ENCODE measurements around the gene TOLLIP.
A peak's percentile ranks its signal among the peaks of the same experiment; 100 is the strongest.
"Not testable (repeated sequence)": the region's sequence is repeated elsewhere in the genome, so short reads cannot be mapped to it uniquely, and the experiment has no call there.

TOLLIP gene

DNA sequence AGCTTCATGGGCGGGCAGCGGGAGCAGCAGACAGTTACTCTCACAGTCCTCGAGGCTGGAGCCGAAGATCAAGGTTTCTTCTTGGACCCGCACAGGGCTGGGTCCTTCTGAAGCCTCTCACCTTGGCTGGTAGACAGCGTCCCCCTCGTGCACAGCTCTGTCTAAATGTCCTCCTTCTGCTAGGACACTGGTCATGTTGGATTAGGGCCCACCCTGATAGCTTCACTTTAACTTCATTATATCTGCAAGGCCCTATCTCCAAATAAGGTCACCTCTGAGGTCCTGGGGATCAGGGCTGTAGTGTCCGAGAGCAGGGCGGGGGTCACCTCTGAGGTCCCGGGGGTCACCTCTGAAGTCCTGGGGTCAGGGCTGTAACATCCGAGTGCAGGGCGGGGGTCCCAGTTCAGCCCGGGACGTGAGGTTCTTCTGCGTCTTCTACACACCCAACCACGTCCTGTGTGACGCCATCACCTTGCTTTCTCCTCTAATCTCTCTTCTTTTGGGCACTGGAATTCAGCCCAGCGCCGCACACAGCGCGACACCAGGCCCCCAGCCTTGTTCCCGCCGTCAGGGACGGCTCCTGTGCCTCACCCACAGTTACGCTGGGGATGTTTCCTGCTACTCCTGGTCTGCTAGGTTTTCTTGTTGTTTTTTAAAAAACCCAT, 34.1 kb upstream of the TOLLIP start:
- no peak for DNase-seq

DNA sequence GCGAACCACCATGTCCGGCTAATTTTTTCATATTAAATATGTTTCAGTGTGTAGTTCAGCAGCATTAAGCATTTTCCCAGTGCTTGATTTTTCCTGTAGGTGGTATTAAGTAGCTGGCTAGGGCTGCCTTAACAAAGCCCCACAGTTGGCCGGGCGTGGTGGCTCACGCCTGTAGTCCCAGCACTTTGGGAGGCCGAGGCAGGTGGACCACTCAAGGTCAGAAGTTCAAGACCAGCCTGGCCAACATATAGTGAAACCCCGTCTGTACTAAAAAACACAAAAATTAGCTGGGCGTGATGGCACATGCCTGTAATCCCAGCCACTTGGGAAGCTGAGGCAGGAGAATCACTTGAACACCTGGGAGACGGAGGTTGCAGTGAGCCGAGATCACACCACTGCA, 33.5 kb upstream of the TOLLIP start:
- no peak for DNase-seq

DNA sequence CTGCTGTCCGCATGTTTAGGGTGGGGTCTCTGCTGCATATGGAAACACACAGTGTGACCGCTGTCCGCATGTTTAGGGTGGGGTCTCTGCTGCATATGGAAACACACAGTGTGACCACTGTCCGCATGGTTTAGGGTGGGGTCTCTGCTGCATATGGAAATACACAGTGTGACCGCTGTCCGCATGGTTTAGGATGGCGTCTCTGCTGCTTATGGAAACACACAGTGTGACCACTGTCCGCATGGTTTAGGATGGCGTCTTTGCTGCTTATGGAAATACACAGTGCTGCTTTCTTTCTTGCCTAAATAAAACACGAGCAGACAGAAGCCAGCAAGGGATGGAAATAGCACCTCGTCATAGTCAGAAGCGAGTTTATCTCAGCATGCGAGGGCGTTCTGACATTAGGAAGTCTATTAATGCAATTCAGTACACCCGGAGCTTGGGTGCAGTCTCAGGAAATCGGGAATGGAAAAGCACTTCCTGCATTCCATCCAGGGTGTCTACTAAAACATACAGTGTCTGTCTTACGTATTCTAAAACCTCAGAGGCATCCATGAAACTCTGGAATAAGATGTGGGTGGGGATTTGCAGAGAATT, 32.6 kb upstream of the TOLLIP start:
- DNase-seq, result no peak

DNA sequence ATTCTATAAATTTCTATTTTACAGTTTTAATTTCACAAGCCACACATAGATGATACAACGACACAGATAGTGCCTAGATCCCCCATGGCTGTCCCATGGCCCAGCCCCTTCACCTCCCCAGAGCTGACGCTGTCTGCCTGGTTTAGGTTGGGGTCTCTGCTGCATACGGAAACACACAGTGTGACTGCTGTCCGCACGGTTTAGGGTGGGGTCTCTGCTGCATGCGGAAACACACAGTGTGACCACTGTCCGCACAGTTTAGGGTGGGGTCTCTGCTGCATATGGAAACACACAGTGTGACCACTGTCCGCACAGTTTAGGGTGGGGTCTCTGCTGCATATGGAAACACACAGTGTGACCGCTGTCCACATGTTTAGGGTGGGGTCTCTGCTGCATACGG, 31.8 kb upstream of the TOLLIP start:
- DNase-seq, result not testable (repeated sequence)

DNA sequence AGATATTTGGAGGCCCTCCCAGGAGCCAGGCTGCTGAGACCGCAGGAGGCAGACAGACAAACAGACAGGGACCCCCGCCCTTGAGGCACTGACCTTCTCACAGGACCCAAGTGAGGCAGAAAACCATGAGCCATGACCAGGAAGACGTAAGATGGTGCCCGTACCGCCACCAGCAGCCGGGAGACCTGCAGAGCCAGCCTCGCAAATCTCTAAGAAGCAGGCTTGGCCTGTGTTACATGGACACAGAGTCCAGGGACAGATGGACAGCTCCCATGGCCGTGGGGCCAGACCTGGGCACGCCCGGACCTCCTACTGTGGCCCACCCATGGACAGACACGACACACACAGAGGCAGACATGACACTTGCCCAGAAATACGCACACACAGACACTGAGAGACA, 30.7 kb upstream of the TOLLIP start:
- DNase-seq, result no peak

DNA sequence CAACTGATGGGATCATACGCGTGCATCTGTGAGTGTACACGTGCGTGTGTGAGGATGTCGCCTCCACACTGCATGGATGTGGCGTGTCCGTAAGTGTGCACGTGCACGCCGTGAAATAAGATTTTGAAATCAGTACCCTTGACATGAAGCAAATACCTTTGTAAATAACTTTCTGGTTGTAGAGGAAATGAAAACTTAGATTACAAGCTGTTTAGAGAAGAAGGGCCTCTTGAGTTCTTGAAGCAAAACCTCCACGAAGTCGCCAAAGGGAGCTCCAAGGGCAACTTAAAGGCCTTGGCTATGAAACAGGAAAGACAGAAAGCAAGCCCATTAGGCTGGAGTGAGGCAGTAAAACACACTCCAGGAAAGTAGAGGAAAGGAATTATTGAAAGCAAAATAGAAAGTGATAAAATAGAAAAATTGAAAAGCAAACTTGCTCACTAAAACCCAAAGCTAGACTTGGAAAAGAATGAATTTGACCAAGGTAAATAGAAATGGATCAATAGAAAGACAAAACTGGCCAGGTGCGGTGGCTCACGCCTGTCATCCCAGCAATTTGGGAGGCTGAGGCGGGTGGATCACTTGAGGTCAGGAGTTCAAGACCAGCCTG, 29.7 kb upstream of the TOLLIP start:
- peak; percentile 7 for DNase-seq

DNA sequence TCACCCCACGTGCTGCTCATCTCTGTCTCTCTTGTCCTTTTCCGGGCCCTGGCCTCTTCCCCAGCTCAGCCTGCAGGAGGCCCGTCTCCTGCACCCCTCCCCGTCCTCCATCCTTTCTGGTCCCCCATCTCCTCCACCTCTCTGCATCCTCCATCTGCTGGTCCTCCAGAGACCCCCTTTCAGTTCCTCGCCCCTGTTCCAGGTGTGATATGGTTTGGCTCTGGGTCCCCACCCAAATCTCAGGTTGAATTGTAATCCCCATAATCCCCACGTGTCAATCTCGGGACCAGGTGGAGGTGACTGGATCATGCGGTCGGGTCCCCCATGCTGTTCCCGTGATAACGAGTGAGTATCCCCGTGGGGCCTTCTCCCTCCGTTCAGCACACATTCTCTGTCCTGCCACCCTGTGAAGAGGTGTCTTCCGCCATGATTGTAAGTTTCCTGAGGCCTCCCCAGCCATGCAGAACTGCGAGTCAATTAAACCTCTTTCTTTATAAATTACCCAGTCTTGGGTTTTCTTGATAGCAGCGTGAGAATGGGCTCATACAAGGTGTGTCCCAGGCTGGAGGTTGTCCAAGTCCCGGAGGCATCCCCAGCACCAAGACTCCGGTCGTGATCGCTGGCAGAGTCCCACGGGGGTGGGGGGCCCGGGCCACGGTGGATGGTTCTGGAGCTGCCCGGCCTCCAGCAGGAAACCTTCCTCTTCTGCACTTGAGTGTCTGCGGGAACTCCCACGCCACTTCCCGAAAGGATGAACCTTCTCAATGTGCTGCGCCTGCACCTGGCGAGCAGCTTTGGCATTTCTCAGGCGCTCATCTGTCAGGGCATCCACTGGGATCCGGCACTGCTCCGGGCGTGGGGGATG, 29.0 kb upstream of the TOLLIP start:
- DNase-seq, result peak; percentile 39

DNA sequence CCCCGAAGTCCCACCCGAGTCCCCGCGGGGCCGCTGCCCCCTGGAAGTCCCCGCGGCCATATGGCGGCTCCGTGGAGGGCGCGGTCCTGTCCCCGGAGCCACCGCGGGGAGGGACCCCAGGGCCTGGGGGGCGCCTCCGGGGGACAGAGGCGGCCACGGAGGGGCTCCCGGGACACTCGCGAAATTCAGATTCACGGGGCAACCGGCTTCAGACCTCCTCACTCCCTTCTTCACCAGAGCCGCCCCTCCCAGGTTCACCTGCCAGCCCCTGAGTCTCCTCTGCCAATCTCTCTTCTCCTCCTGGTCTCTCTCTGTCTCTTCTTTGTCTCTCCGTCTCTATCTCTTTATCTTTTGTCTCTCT, 28.2 kb upstream of the TOLLIP start:
- peak; percentile 8 for DNase-seq

DNA sequence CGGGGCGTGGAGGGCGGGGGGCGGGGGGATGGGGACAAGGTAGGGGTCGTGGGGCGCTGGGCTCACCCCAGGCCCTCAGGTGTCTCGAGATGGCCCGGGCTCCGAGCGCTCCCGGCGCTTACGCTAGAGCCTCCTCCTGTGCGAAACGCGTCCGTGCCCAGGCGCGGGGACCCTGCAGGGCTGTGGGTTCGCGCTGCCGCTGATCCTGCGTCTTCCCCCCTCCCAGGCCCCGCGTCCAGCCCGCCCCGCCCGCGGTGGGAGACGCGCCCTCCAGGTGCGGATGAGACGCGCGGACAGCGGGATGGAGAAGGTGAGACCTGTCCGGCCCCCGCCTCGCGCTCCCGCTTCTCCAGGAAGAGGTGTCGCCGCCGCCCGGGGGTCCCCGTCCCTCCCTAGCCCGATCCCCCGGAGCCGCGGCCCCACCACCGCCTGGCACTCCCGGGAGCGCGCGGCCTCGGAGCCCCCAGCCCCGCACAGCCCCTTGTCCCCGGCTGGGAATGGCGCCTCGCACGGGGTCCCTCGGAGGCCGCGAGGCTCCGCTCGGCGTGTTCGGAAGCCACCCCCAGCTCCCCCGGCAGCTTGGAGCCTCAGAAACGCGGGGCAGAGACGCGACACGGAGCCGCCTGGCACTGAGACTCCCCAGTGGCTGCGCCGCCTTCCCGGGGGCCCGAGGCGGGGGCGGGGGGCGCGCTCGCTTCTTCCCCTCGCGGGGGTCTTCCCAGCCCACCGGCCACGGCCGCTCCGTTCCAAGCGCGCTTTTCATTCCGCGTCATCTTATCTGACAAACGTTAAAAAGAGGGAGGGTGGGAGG, 27.6 kb upstream of the TOLLIP start:
- DNase-seq, result peak; percentile 53

DNA sequence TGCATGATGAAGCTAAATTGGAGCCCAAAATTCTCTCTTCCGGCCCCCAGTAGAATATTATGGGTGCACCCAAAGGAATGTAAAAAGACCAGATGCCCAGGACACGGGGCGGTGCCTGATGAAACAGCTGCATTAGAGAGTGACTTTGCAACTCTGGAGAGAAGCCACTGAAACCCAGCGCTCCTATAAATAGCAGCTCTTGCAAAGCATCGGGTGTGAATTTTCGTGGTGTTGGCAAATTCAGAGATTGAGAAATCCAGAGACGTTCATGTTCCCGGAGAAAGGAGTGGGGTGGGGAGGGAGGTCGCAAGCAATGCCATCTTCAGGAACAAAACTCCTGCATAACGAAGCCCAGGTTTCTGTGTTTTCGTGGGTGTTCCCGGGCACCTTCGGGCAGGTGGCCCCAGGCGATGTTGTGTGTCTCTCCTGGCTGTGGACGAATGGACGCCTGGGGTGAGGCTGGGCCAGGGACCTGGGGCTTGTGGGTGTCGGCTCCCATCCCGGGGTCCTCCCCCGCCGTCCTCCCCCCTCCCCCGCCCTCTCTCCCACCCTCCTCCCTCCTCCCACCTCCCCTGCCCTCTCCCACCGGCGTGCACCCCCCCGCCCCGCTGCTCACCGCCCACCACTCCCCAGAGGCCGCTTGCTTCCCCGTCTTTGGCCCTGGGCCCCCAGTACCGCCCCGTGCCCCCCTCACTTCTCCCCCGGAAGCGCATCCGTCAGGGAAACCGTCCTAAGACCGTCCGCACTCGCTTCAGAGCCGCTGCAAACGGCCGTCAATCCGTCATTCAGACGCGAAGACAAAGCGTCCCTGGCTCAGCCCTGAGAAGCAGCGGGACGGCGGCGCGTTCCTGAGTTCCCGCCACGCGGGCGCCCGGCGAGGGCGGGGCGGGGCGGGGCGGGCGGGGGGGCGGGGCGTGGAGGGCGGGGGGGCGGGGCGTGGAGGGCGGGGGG, 26.7 kb upstream of the TOLLIP start:
- peak; percentile 62 for DNase-seq

DNA sequence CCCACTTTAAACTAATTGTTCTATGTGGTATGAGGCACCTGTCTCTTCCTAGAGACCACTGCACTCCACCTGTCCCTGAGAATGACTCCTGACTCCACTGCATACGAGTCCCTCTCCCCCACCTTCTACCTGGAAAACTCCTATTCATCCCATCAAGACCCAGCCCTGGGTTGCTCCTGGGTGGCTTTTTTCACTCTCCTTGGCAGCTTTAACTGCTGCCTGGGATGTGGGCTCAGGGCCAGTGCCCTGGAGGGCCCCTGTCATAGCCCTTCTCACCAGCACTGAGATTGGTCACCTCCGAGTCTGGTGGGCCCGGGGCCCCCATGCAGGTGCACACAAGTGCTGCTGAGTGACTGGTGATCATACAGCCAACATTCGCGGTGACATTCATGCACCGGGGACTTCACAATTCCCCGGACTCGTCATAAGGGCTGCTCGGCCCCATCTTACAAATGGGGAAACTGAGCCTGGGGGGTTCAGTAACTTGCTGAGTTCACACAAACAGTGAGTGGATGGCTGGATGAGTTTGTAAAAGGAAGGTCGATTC, 25.9 kb upstream of the TOLLIP start:
- DNase-seq, result no peak

DNA sequence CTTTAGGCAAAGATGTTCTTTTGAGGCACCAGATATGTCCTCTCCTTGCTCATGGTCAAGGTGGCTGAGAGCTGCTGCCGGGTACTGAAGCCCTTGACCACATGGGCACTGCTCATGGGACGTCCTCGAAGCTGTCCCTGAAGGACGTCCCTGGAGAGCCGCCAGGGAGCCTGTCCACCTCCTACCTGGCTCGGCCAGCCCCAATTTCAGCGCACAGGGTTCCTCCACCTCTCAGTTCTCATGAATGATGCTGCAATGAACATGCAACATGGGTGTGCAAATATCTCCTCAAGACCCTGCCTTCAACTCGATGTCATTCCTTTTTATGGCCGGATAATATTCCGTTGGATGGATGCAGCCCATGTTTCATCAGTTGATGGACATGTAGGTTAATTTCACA, 24.4 kb upstream of the TOLLIP start:
- no peak for DNase-seq

DNA sequence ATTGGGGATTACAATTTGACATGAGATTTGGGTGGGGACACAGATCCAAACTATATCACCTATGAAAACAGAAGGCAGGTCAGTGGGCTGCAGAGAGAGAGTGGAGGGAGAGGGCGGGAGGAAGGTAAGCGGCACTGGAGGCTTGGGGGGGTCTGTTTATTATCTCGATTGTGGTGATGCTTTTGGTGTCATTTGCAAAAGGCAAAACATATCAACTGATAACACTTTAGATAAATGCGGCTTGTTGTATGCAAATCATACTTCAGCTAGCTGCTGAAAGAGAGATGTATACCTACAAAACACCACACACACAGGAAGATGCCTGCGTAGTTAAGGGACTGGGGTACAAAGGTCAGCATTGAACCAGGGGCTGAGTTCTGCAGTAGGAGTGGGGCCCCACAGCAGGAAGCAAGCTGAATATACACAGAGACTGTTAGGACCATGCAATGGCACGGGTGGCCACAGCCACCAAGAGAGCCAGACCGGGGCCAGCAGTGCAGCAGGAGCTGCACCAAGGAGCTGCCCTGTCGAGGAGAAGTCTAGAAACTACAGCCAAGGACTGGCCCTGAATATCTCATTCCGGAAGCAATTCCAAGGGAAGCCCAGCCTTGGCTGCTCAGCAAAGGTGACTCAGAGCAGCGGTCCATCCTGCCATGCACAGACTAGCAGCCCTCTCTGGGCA, 23.8 kb upstream of the TOLLIP start:
- no peak for DNase-seq

DNA sequence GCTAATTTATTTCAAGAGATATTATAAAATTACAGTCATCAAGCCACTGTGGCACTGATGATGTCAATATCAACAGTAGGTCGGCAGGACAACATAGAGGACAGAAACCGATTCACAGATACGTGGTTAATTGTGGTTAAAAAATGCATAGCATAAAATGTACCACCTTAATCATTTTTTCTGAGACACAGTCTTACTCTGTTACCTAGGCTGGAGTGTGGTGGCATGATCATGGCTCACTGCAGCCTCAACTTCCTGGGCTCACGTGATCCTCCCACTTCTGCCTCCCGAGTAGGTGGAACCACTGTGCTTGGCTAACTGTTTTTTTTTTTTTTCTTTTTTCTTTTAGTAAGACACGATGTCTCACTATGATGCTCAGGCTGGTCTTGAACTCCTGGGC, 21.0 kb upstream of the TOLLIP start:
- DNase-seq, result no peak

DNA sequence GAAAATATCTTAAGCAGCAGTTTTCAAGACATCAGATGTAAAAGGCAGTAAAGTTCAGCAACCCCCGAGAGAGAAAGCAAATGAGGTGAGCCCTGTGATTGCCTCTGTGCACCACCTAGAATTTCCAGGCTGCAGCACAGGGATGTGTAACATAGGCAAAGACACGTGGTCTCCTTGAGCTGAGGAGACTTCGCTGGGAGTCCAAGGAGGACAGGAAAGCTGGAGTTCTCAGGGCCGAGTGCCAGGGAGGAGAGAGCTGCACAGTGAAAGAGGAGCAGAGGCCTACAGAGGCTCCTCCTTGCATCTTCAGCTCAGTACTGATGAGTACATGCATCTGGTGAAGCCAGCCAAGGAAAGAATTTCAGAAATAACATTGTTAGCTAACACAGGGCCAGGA, 17.6 kb upstream of the TOLLIP start:
- DNase-seq, result no peak

DNA sequence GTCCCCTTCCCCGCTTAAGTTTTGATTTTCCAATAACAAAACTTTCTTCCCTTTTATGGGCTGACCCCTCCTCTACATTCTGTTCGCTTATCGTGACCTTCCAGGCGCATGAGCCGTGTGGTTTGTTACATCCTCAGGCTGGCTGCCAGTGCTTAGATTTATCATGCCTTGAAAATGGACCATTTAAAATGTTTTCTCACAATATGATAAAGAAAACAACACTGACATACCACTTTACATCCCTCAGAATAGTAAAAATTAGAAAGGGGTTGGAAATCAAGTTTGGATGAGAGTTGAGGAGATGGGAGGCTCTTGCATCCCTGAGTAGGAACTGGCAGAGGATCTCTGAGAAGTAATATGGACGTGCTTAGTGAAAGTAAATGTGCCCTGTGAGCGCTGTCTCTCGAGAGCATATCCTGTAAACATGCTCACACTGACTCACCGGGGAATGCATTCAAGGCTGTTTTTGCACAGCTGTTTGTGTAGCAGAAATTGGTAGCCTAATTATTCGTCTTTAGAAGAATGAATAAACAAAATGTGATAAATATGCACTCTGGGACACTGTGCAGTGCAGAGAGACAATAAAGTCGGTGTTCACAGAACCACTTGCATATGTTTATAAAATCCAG, 17.1 kb upstream of the TOLLIP start:
- DNase-seq, result no peak

DNA sequence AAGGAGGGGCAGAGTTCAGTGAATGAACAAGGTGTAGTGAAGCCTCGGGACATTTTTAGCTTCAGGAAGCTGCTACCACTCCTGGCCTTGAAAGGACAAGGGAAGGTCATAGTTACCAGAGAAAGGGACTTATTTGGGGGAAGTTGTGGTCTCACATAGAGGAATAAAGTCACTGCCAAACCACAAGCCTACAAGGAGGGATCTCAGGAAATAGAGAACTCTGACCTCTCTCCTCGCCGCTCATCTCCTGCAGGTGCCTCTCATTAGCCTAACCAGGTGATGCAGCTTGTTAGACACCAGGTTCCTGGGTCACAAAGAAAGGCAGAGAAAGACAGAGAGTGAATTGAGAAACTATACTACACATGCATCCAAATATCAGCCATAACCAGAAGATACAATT, 14.3 kb upstream of the TOLLIP start:
- DNase-seq, result no peak

DNA sequence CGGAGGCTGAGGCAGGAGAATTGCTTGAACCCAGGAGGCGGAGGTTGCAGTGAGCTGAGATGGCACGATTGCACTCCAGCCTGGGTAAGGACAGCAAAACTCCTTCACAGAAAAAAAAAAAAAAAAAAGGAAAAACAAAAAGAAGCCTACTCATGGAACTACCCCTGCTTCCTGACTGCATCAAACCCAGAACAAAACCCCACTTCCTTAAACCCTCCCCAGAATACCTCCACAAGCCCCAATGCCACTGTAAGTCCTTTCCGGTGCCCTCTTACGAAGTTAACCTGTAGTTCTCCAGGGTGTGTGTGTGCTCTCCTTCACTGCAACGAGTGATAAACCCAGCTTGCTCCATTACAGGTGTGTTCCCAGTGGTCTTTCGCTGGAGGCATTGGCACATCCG, 8.6 kb upstream of the TOLLIP start:
- DNase-seq, result no peak

DNA sequence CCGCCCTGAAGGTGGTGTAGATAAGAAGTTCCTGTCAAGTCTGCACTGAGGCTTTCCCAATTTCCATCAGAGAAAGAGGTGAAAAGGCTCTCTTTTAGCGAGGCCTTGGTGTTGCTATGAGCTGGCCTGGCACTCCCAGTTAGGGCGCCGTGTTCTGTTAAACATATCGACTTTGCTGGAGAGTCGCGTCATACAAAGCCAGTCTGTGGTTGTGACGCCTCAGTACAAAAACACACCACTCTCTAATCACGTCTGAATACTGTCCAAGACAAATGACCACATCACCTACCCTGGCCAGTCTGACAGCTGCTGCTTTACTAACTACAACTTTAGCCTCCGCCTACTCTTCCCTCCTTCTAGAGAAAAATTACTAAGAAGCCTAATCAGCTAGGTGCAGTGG, 8.0 kb upstream of the TOLLIP start:
- DNase-seq, result no peak

DNA sequence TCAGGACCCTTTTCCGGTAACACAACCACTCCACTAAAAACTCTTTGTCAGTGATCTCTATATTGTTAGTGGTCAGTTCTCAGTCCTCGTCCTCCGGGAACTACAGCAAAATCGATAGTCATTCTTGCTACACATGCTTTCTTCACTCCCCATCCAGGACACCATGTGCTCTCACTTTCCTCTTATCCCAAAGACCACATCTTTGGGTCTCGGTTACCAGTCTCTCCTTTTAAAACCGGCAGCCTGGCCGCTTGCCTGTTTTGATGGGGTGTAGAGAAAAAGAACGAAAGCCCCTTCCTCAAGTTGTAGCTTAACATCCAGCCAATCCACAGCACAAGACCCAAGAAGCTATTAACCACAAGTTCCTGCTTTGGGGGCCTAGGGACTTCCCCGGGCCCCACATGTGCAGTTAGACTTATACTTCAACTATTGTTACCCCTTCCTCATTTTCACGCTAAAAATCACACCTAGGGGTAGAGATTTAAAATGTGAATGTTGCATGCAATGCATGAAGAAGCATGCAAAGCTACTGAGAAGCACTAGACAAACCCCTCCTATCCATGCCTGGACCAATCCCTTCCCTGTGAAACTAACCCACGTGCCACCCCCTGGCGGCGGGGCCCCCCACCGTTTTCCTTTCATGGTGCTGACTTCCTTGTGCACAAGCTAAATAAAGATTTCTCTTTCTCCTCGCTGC, 1.5 kb upstream of the TOLLIP start:
- DNase-seq, result peak; percentile 76
